Measurements from ENCODE around the gene FBXW5. TPM values are rescaled to one million over a fixed set of nuclear protein-coding genes. Genes with fewer than 3 reads are reported as not detected.

FBXW5 gene
- total and polyA plus RNA-seq, 2 donors (not counting 3 experiments of a cell fraction or from before 2014, with no cell fraction given): 97.3 to 151 TPM

DNA sequence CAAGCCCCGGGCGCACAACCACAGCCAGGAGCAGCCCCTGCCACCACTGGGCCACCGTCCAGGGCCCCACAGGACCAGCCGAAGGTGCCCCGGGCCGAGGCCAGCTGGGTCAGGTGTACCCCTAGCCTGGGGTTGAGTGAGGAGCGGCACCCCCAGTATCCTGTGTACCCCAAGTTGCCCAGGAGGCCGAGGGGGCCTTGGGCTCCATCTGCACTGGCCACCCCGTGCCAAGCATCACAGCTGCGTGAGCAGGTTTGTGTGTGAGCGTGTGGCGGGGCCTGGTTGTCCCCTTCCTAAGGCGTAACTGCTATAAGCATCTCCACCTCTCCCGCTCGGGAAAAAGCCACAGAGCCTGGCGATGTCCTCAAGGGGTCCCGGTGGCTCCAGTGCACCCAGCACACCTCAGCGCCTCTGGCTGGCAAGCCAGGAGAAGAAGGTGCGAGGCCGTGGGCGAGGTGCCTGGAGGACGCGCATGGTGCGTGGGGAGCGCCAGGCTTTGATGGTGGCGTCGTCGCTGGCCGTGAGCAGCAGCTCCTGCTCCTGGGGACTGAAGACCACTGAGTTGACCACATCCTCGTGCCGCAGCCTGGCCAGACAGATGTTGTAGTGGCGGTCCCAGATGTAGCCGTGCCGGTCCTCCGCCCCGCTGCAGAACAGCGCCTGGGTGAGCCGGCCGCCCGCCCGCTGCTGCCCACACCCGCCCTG, 3.9 kb downstream of the FBXW5 start:
- no peaks in the 10 kb centered on the region for H3K27me3 ChIP-seq (ENCODE audit: control insufficient read depth in 2 of 2, insufficient read depth in 2 of 2, low read length in 2 of 2)
- H3K4me3 ChIP-seq (replicated peaks in 1 of 3; ENCODE audit: insufficient read depth in 1 of 3, low read depth in 1 of 3, low read length in 3 of 3): no peak overlapping the region
- dilution Hi-C loops (cut with MboI; ENCODE audit: extremely low pct_ligation_motif_present, low sequenced_read_pairs) (loop anchor here (25.0 kb wide), 1 partner anchor 128 kb away; the partner anchor contains the start of gene RABL6), intact Hi-C loops (cut with micrococcal nuclease) (loop anchor here (5.0 kb wide), 1 partner anchor 53 kb away; the partner anchor contains the start of gene TRAF2)
- H3K9ac ChIP-seq (replicated peaks; ENCODE audit: extremely low read depth, insufficient read depth, low read length): no peak overlapping the region
- H3K9me3 ChIP-seq (replicated peaks; ENCODE audit: control insufficient read depth, insufficient read depth, low read length): no peaks in the 10 kb centered on the region
- H3K79me2 ChIP-seq (ENCODE audit: control insufficient read depth, insufficient read depth, low read length): peaks cover 26% of the 10 kb centered on the region
- TF ChIP-seq, protein P1, sequence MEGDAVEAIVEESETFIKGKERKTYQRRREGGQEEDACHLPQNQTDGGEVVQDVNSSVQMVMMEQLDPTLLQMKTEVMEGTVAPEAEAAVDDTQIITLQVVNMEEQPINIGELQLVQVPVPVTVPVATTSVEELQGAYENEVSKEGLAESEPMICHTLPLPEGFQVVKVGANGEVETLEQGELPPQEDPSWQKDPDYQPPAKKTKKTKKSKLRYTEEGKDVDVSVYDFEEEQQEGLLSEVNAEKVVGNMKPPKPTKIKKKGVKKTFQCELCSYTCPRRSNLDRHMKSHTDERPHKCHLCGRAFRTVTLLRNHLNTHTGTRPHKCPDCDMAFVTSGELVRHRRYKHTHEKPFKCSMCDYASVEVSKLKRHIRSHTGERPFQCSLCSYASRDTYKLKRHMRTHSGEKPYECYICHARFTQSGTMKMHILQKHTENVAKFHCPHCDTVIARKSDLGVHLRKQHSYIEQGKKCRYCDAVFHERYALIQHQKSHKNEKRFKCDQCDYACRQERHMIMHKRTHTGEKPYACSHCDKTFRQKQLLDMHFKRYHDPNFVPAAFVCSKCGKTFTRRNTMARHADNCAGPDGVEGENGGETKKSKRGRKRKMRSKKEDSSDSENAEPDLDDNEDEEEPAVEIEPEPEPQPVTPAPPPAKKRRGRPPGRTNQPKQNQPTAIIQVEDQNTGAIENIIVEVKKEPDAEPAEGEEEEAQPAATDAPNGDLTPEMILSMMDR (IDR thresholded peaks at IDR 0.05; ENCODE audit: extremely low read depth in 1 of 2, insufficient read depth in 1 of 2, low read depth in 1 of 2, low read length in 2 of 2): no peak
- no peak for TF ChIP-seq GATA2 (IDR thresholded peaks at IDR 0.05; ENCODE audit: insufficient read depth, insufficient read length, low read depth, low read length)
- TF ChIP-seq, protein P2, sequence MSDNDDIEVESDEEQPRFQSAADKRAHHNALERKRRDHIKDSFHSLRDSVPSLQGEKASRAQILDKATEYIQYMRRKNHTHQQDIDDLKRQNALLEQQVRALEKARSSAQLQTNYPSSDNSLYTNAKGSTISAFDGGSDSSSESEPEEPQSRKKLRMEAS (IDR thresholded peaks at IDR 0.05; ENCODE audit: insufficient read depth, insufficient read length): no peak
- H4K20me1 ChIP-seq (replicated peaks; ENCODE audit: control insufficient read depth, extremely low read depth, insufficient read depth, low read length): no peaks in the 10 kb centered on the region
- H3K4me2 ChIP-seq (ENCODE audit: insufficient read depth, low read length): no peak overlapping the region
- H3K36me3 ChIP-seq (ENCODE audit: control insufficient read depth in 2 of 2, extremely low read depth in 1 of 2, insufficient read depth in 2 of 2, low read length in 2 of 2): peaks cover 2 to 31% of the 10 kb centered on the region in 2 experiments
- POLR2A ChIA-PET: no interaction called here
- no peaks in the 10 kb centered on the region for H3K9me1 ChIP-seq (replicated peaks; ENCODE audit: control insufficient read depth, extremely low read depth, insufficient read depth, low read length)
- H3K4me1 ChIP-seq (ENCODE audit: control insufficient read depth, extremely low read depth, insufficient read depth, low read length): no peaks in the 10 kb centered on the region
- BruUV-seq (replicated peaks): no TSS peak
- no peak for DNase-seq (ENCODE audit: low read depth, low spot score)
- H3K27ac ChIP-seq (ENCODE audit: insufficient read depth, low read depth, low read length): no peak overlapping the region
- CTCF ChIA-PET: no interaction called here
- H2AFZ ChIP-seq (ENCODE audit: low read depth, low read length): no peak overlapping the region
- FAIRE-seq: no peak

Measured in endothelial cell of umbilical vein (primary cell).